H9 (cell line): ENCODE results near the gene RIMBP2. TPM values are rescaled to one million over a fixed set of nuclear protein-coding genes. Genes with fewer than 3 reads are reported as not detected.

Experiments
- DNase-seq: peaks from one replicate; pipeline ENCODE4 v3.0.0-alpha.2; 2017
- H2AFZ ChIP-seq: one replicate; pipeline ENCODE4 v1.6.1; 2013; ENCODE audit warnings: mild to moderate bottlenecking, low read length, control low read depth, moderate library complexity
- H2AK5ac ChIP-seq: 2 replicates; pipeline ENCODE4 v1.6.1; 2013; ENCODE audit warnings: low read length, control low read depth, mixed read lengths; ENCODE audit not compliant: insufficient read length
- H2BK120ac ChIP-seq: one replicate; pipeline ENCODE4 v1.6.1; 2013; ENCODE audit warnings: low read depth, mild to moderate bottlenecking, low read length, control low read depth, inconsistent platforms; ENCODE audit not compliant: poor library complexity, severe bottlenecking
- H2BK12ac ChIP-seq: 2 replicates; pipeline ENCODE4 v1.6.1; 2013; ENCODE audit warnings: low read length, control low read depth, mixed read lengths, low read depth; ENCODE audit not compliant: insufficient read length
- H2BK15ac ChIP-seq: 2 replicates; pipeline ENCODE4 v1.6.1; 2013; ENCODE audit warnings: low read depth, low read length, control low read depth
- H2BK20ac ChIP-seq: one replicate; pipeline ENCODE4 v1.6.1; 2013; ENCODE audit warnings: low read depth, mild to moderate bottlenecking, low read length, control low read depth, inconsistent platforms; ENCODE audit not compliant: poor library complexity, severe bottlenecking
- H2BK5ac ChIP-seq: 2 replicates; pipeline ENCODE4 v1.6.1; 2013; ENCODE audit warnings: low read length, control low read depth, mixed read lengths; ENCODE audit not compliant: insufficient read length
- H3K14ac ChIP-seq: 2 replicates; pipeline ENCODE4 v1.6.1; 2013; ENCODE audit warnings: low read length, control low read depth; ENCODE audit not compliant: insufficient read depth
- H3K18ac ChIP-seq: 2 replicates; pipeline ENCODE4 v1.6.1; 2013; ENCODE audit warnings: low read depth, mild to moderate bottlenecking, mixed read lengths, low read length, control low read depth; ENCODE audit not compliant: insufficient read length
- H3K23ac ChIP-seq: 2 replicates; pipeline ENCODE4 v1.6.1; 2013; ENCODE audit warnings: low read length, control low read depth, mixed read lengths, low read depth; ENCODE audit not compliant: insufficient read length
- H3K23me2 ChIP-seq: 2 replicates; pipeline ENCODE4 v1.6.1; 2013; ENCODE audit warnings: low read depth, mild to moderate bottlenecking, mixed read lengths, low read length, control low read depth; ENCODE audit not compliant: insufficient read length, poor library complexity, severe bottlenecking
- H3K27ac ChIP-seq: 2 replicates; pipeline ENCODE4 v1.5.1; 2013; ENCODE audit warnings: low read length, control low read depth, mixed read lengths, low read depth; ENCODE audit not compliant: insufficient read length
- H3K27me3 ChIP-seq: 2 replicates; pipeline ENCODE4 v1.6.1; 2013; ENCODE audit warnings: low read length, control low read depth, inconsistent platforms; ENCODE audit not compliant: insufficient read depth
- H3K4ac ChIP-seq: 2 replicates; pipeline ENCODE4 v1.6.1; 2013; ENCODE audit warnings: low read depth, mild to moderate bottlenecking, control low read depth, inconsistent platforms, low read length, moderate library complexity
- H3K4me1 ChIP-seq: 2 replicates; pipeline ENCODE4 v1.6.1; 2013; ENCODE audit warnings: low read length, control low read depth, inconsistent platforms; ENCODE audit not compliant: insufficient read depth
- H3K4me2 ChIP-seq: 2 replicates; pipeline ENCODE4 v1.6.1; 2013; ENCODE audit warnings: low read length, control low read depth, mixed read lengths; ENCODE audit not compliant: insufficient read length, insufficient read depth
- H3K56ac ChIP-seq: 2 replicates; pipeline ENCODE4 v1.6.1; 2013; ENCODE audit warnings: low read depth, mild to moderate bottlenecking, mixed read lengths, low read length, control low read depth; ENCODE audit not compliant: insufficient read length
- H3K79me1 ChIP-seq: 2 replicates; pipeline ENCODE4 v1.6.1; 2013; ENCODE audit warnings: low read depth, mild to moderate bottlenecking, moderate library complexity, low read length, control low read depth, inconsistent platforms; ENCODE audit not compliant: insufficient read depth, poor library complexity, severe bottlenecking
- H3K79me2 ChIP-seq: 2 replicates; pipeline ENCODE4 v1.6.1; 2013; ENCODE audit warnings: low read length, control low read depth, inconsistent platforms; ENCODE audit not compliant: insufficient read depth
- H3K9ac ChIP-seq: 2 replicates; pipeline ENCODE4 v1.6.1; 2013; ENCODE audit warnings: low read length, control low read depth, mixed read lengths; ENCODE audit not compliant: insufficient read length; ENCODE audit errors: extremely low read depth
- H3K9me3 ChIP-seq: one replicate; pipeline ENCODE4 v1.6.1; 2013; ENCODE audit warnings: low read depth, low read length, inconsistent platforms; ENCODE audit not compliant: control insufficient read depth
- H3T11ph ChIP-seq: one replicate; pipeline ENCODE4 v1.6.1; 2013; ENCODE audit warnings: mild to moderate bottlenecking, low read length, control low read depth, inconsistent platforms
- H4K20me1 ChIP-seq: one replicate; pipeline ENCODE4 v1.6.1; 2013; ENCODE audit not compliant: control insufficient read depth, insufficient read length, insufficient read depth
- H4K5ac ChIP-seq: 2 replicates; pipeline ENCODE4 v1.6.1; 2013; ENCODE audit warnings: low read depth, mild to moderate bottlenecking, mixed read lengths, low read length, control low read depth; ENCODE audit not compliant: insufficient read length
- H4K8ac ChIP-seq: replicated peaks from 2 replicates; pipeline ENCODE4 v1.6.1; 2013; ENCODE audit warnings: low read length, control low read depth, mixed read lengths, low read depth; ENCODE audit not compliant: insufficient read length
- H4K91ac ChIP-seq: 2 replicates; pipeline ENCODE4 v1.6.1; 2013; ENCODE audit warnings: low read depth, mild to moderate bottlenecking, moderate library complexity, mixed read lengths, low read length, control low read depth; ENCODE audit not compliant: insufficient read length
- H3K27ac Mint-ChIP-seq, 3 experiments: 2 replicates in 2 of 3; 3 replicates in 1 of 3; pipeline ENCODE4 v1.8.0; 2020 to 2021; ENCODE audit warnings: mixed read lengths in 3 of 3, mild to moderate bottlenecking in 1 of 3, moderate library complexity in 1 of 3
- H3K27me3 Mint-ChIP-seq: 2 replicates; pipeline ENCODE4 v1.8.0; 2021; ENCODE audit warnings: low read depth, mild to moderate bottlenecking, moderate library complexity, mixed read lengths
- H3K36me3 Mint-ChIP-seq, 3 experiments: 2 replicates in 2 of 3; 3 replicates in 1 of 3; pipeline ENCODE4 v1.8.0; 2020 to 2021; ENCODE audit warnings: low read depth in 3 of 3, mixed read lengths in 3 of 3; ENCODE audit not compliant: insufficient read depth in 1 of 3
- H3K4me1 Mint-ChIP-seq, 2 experiments: 2 replicates each; pipeline ENCODE4 v1.8.0; 2020; ENCODE audit warnings: mixed read lengths in 2 of 2
- H3K4me3 Mint-ChIP-seq, 2 experiments: 2 replicates in 1 of 2; 3 replicates in 1 of 2; pipeline ENCODE4 v1.8.0; 2020 to 2021; ENCODE audit warnings: mild to moderate bottlenecking in 2 of 2, mixed read lengths in 2 of 2, moderate library complexity in 1 of 2
- H3K9me3 Mint-ChIP-seq, 2 experiments: 2 replicates in 1 of 2; 3 replicates in 1 of 2; pipeline ENCODE4 v1.8.0; 2020; ENCODE audit warnings: mild to moderate bottlenecking in 2 of 2, mixed read lengths in 2 of 2, moderate library complexity in 1 of 2
- CTCF ChIP-seq: fragments of 200-600 bp; sonication (generic); conservative IDR thresholded peaks from 3 replicates; pipeline ENCODE4 v1.8.0; 2021; ENCODE audit warnings: antibody characterized with exemption, mild to moderate bottlenecking
- WGBS: extraction: QIAGEN DNeasy Blood & Tissue Kit; methylation state at CpG from one replicate; pipeline ENCODE4 v1.1.7; 2013; ENCODE audit warnings: missing lambda C conversion rate, low lambda C conversion rate, mixed read lengths; ENCODE audit not compliant: insufficient read length; ENCODE audit errors: extremely low coverage; 5-methylcytosine and 5-hydroxymethylcytosine counted together
- total RNA-seq: library from RNA; stranded (reverse); gene quantifications from 2 replicates; pipeline ENCODE4 v1.2.1, GENCODE V29; 2021

RIMBP2 gene
- total RNA-seq, 1 experiment from 2014 or later: 0.70 TPM

- H3K4me3 Mint-ChIP-seq: no peak overlapping the region
- peaks cover 3% of the 10 kb centered on the region for H3K27me3 Mint-ChIP-seq
- Histone ChIP-seq H3T11ph (no peak overlapping the region), H3K9me3 (no peaks in the 10 kb centered on the region), H4K20me1 (no peaks in the 10 kb centered on the region), H2BK12ac (no peak overlapping the region), H3K27ac (no peak overlapping the region), H3K9ac (no peak overlapping the region), H3K14ac (no peak overlapping the region), H3K79me2 (no peaks in the 10 kb centered on the region), H2BK120ac (no peak overlapping the region), H3K27me3 (no peaks in the 10 kb centered on the region), H2AK5ac (no peak overlapping the region), H3K4ac (no peak overlapping the region), H2BK15ac (no peak overlapping the region), H4K8ac (no peak overlapping the region), H4K5ac (no peak overlapping the region), H2BK20ac (no peak overlapping the region), H2BK5ac (no peak overlapping the region), H3K23me2 (no peaks in the 10 kb centered on the region), H3K4me1 (no peaks in the 10 kb centered on the region), H4K91ac (no peak overlapping the region), H3K4me2 (no peak overlapping the region), H3K79me1 (no peaks in the 10 kb centered on the region), H2AFZ (no peak overlapping the region), H3K23ac (no peak overlapping the region), H3K56ac (no peak overlapping the region), H3K18ac (no peak overlapping the region)
- no peak overlapping the region for H3K27ac Mint-ChIP-seq
- H3K36me3 Mint-ChIP-seq: no peaks in the 10 kb centered on the region; a peak in 1 of 7 replicates
- peaks cover 5% of the 10 kb centered on the region in 2 experiments; a peak in 4 of 5 replicates for H3K9me3 Mint-ChIP-seq
- WGBS: no CpG with 5 or more reads among the region's 20 CpGs
- DNase-seq: no peak
- peaks cover 4 to 7% of the 10 kb centered on the region in 2 experiments; a peak in 2 of 4 replicates for H3K4me1 Mint-ChIP-seq
- no peak for TF ChIP-seq CTCF
Measured at GRCh38 chr12:130555628-130556485, 160.2 kb downstream of the RIMBP2 start.
